Keratinocyte (primary cell): Measurements from ENCODE around the gene AAGAB. TPM values are rescaled to one million over a fixed set of nuclear protein-coding genes. Genes with fewer than 3 reads are reported as not detected.
"Not testable (repeated sequence)": the region's sequence is repeated elsewhere in the genome, so short reads cannot be mapped to it uniquely, and the experiment has no call there.

Experiments used
- DNase-seq: peaks from one replicate; pipeline ENCODE4 v3.0.0-alpha.2; 2011; ENCODE audit warnings: low read depth, missing footprints, low spot score
- FAIRE-seq: peaks from 2 replicates; lab custom pipeline; 2011; peaks lifted over from hg19 to GRCh38; lab: Jason Lieb, UNC
- H2AFZ ChIP-seq: 2 replicates; pipeline ENCODE4 v1.6.0; 2012; ENCODE audit warnings: low read length, control low read depth, inconsistent platforms; ENCODE audit not compliant: control insufficient read depth
- H3K27ac ChIP-seq: 2 replicates; pipeline ENCODE4 v1.5.1; 2011; ENCODE audit warnings: low read length; ENCODE audit not compliant: control insufficient read depth, insufficient read depth
- H3K27me3 ChIP-seq: 3 replicates; pipeline ENCODE4 v1.6.0; 2011; ENCODE audit warnings: low read length; ENCODE audit not compliant: control insufficient read depth, insufficient read depth; ENCODE audit errors: extremely low read depth
- H3K36me3 ChIP-seq, 2 experiments: 2 replicates in 1 of 2; 3 replicates in 1 of 2; pipeline ENCODE4 v1.5.1; 2011; ENCODE audit warnings: low read length in 2 of 2, mild to moderate bottlenecking in 1 of 2; ENCODE audit not compliant: control insufficient read depth in 2 of 2, insufficient read depth in 2 of 2; ENCODE audit errors: extremely low read depth in 1 of 2
- H3K4me1 ChIP-seq: 3 replicates; pipeline ENCODE4 v1.5.1; 2011; ENCODE audit warnings: low read length; ENCODE audit not compliant: control insufficient read depth, insufficient read depth; ENCODE audit errors: extremely low read depth
- H3K4me2 ChIP-seq: 3 replicates; pipeline ENCODE4 v1.6.0; 2011; ENCODE audit warnings: low read depth, low read length; ENCODE audit not compliant: control insufficient read depth, insufficient read depth; ENCODE audit errors: extremely low read depth
- H3K4me3 ChIP-seq, 3 experiments: fragments of 200-600 bp in 1 of 3; sonication (generic) in 1 of 3; 2 replicates in 2 of 3; 3 replicates in 1 of 3; pipeline ENCODE4 v1.5.1; 2011 to 2016; ENCODE audit warnings: low read length in 3 of 3, mild to moderate bottlenecking in 3 of 3, control low read depth in 2 of 3, inconsistent platforms in 1 of 3, low read depth in 1 of 3, mixed read lengths in 1 of 3, mixed run types in 1 of 3, moderate library complexity in 1 of 3; ENCODE audit not compliant: control insufficient read depth in 2 of 3, insufficient read depth in 2 of 3; ENCODE audit errors: extremely low read depth in 1 of 3
- H3K79me2 ChIP-seq: 2 replicates; pipeline ENCODE4 v1.6.0; 2012; ENCODE audit warnings: low read length; ENCODE audit not compliant: control insufficient read depth, insufficient read depth
- H3K9ac ChIP-seq: 3 replicates; pipeline ENCODE4 v1.6.0; 2011; ENCODE audit warnings: low read length; ENCODE audit not compliant: control insufficient read depth, insufficient read depth; ENCODE audit errors: extremely low read depth
- H3K9me1 ChIP-seq: 3 replicates; pipeline ENCODE4 v1.6.0; 2011; ENCODE audit warnings: low read length; ENCODE audit not compliant: control insufficient read depth, insufficient read depth; ENCODE audit errors: extremely low read depth
- H3K9me3 ChIP-seq: 2 replicates; pipeline ENCODE4 v1.5.1; 2012; ENCODE audit warnings: low read depth, low read length; ENCODE audit not compliant: control insufficient read depth
- H4K20me1 ChIP-seq: 3 replicates; pipeline ENCODE4 v1.6.0; 2011; ENCODE audit warnings: low read length; ENCODE audit not compliant: control insufficient read depth, insufficient read depth; ENCODE audit errors: extremely low read depth
- CTCF ChIP-seq, 3 experiments: IDR thresholded peaks in 1 of 3; conservative IDR thresholded peaks in 1 of 3; optimal IDR thresholded peaks in 1 of 3; 2 replicates in 2 of 3; 3 replicates in 1 of 3; pipeline versions ENCODE3 to v1.5.1; 2011; ENCODE audit warnings: low read length in 3 of 3, mild to moderate bottlenecking in 3 of 3, moderate library complexity in 2 of 3, control low read depth in 1 of 3, inconsistent platforms in 1 of 3; ENCODE audit not compliant: insufficient read depth in 2 of 3; ENCODE audit errors: extremely low read depth in 1 of 3
- EZH2 ChIP-seq: IDR thresholded peaks from one replicate; pipeline ENCODE4 v1.6.1; 2012; ENCODE audit warnings: inconsistent platforms, mild to moderate bottlenecking, low read length, moderate library complexity
- dilution Hi-C: fragments of 300-500 bp; cut with MboI; formaldehyde crosslinking; loops from one replicate; pipeline ENCODE4 v1.7.0; 2020; ENCODE audit warnings: low sequenced_read_pairs; ENCODE audit not compliant: extremely low pct_ligation_motif_present
- polyA plus RNA-seq, 5 experiments: library from polyadenylated mRNA; depleted of rRNA in 3 of 5; stranded (reverse) in 3 of 5; stranded (forward) in 1 of 5; unstranded in 1 of 5; fragments of >200 nt; gene quantifications; 1 replicate in 1 of 5; 2 replicates in 3 of 5; 3 replicates in 1 of 5; pipeline versions ENCODE4 v1.2.1 to v1.2.3, GENCODE V29; 2011 to 2012; ENCODE audit warnings: missing spikeins in 2 of 5, low read depth in 1 of 5, low replicate concordance in 1 of 5

Gene AAGAB
- polyA plus RNA-seq, 1 donor (not counting 4 experiments of a cell fraction or from before 2014, with no cell fraction given): 82.7 TPM

- dilution Hi-C loops: no loop called here
- no peak for FAIRE-seq
- H3K9me3 ChIP-seq: no peaks in the 10 kb centered on the region
Observed at GRCh38 chr15:67296188-67296587, 41.7 kb upstream of the AAGAB start.

GRCh38 chr15:67290319-67290718 is 35.9 kb upstream of the AAGAB start:
- H3K27me3 ChIP-seq: no peaks in the 10 kb centered on the region
- H3K4me1 ChIP-seq: no peaks in the 10 kb centered on the region
- no peak overlapping the region for H3K4me2 ChIP-seq
- no peak overlapping the region for H2AFZ ChIP-seq
- no peaks in the 10 kb centered on the region for H3K36me3 ChIP-seq
- dilution Hi-C loops: no loop called here
- H3K9ac ChIP-seq: no peak overlapping the region
- no peaks in the 10 kb centered on the region for H3K9me1 ChIP-seq
- H3K9me3 ChIP-seq: no peaks in the 10 kb centered on the region
- no peak for FAIRE-seq
- DNase-seq: no peak
- no peak overlapping the region for H3K27ac ChIP-seq
- H3K79me2 ChIP-seq: no peaks in the 10 kb centered on the region
- H3K4me3 ChIP-seq: no peak overlapping the region
- H4K20me1 ChIP-seq: no peaks in the 10 kb centered on the region
- TF ChIP-seq CTCF (optimal IDR thresholded peaks at IDR 0.05 in 1 of 3, IDR thresholded peaks at IDR 0.05 in 1 of 3, conservative IDR thresholded peaks at IDR 0.05 in 1 of 3; ENCODE audit: extremely low read depth in 1 of 3, insufficient read depth in 2 of 3, low read length in 3 of 3) (no peak), EZH2 (no peak)

More at GRCh38 chr15:67296188-67296587, 41.7 kb upstream of the AAGAB start:
- no peaks in the 10 kb centered on the region for H3K4me1 ChIP-seq
- no peaks in the 10 kb centered on the region for H4K20me1 ChIP-seq
- H3K9me1 ChIP-seq: no peaks in the 10 kb centered on the region
- no peak overlapping the region for H3K9ac ChIP-seq
- H2AFZ ChIP-seq: no peak overlapping the region
- H3K79me2 ChIP-seq: no peaks in the 10 kb centered on the region
- no peak overlapping the region for H3K4me3 ChIP-seq
- TF ChIP-seq EZH2: no peak
- no peak for TF ChIP-seq CTCF (optimal IDR thresholded peaks at IDR 0.05 in 1 of 3, IDR thresholded peaks at IDR 0.05 in 1 of 3, conservative IDR thresholded peaks at IDR 0.05 in 1 of 3; ENCODE audit: extremely low read depth in 1 of 3, insufficient read depth in 2 of 3, low read length in 3 of 3)
- H3K27me3 ChIP-seq: no peaks in the 10 kb centered on the region
- no peak for DNase-seq
- H3K36me3 ChIP-seq: no peaks in the 10 kb centered on the region
- no peak overlapping the region for H3K4me2 ChIP-seq
- H3K27ac ChIP-seq: no peak overlapping the region

- H3K9me3 ChIP-seq, DNase-seq, H3K27ac ChIP-seq, FAIRE-seq, H3K4me1 ChIP-seq, H3K9me1 ChIP-seq, dilution Hi-C loops, H2AFZ ChIP-seq, H3K4me3 ChIP-seq, H3K79me2 ChIP-seq, H4K20me1 ChIP-seq, H3K36me3 ChIP-seq, H3K27me3 ChIP-seq, H3K9ac ChIP-seq, H3K4me2 ChIP-seq: not testable (repeated sequence)
Observed at GRCh38 chr15:67286400-67286799, 31.9 kb upstream of the AAGAB start.

GRCh38 chr15:67285625-67286024 is 31.2 kb upstream of the AAGAB start:
- H3K27ac ChIP-seq, H3K79me2 ChIP-seq, H3K4me1 ChIP-seq, H3K36me3 ChIP-seq, H3K9me3 ChIP-seq, H3K4me3 ChIP-seq, H3K9me1 ChIP-seq, FAIRE-seq, H3K27me3 ChIP-seq, DNase-seq, H3K4me2 ChIP-seq, dilution Hi-C loops, H4K20me1 ChIP-seq, H2AFZ ChIP-seq, H3K9ac ChIP-seq: not testable (repeated sequence)
